ENCODE measurements around the gene DOK5. TPM values are rescaled to one million over a fixed set of nuclear protein-coding genes. Genes with fewer than 3 reads are reported as not detected.
A peak's percentile ranks its signal among the peaks of the same experiment; 100 is the strongest.

The DOK5 gene
- total RNA-seq, 2 donors from 2014 or later = 0.14 to 1.2 TPM

DNA sequence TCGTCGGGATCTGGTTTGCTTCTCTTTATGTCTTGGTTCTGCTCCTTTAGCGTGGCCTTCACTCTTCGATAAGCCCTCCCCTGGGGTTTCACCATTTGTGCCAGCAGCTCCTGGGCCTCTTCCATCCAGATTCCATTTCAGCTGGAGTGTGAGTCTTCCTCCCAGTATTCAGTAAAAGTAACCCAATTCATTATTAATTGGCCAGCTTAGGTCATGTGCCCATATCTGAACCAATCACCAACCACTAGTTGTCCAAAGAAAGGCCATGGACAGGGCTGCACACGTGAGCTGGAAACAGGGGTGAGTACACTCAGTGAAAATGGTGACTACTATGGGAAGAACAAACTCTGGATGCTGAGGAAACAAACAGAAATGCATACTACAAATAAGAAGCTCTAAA is 2.8 kb upstream of the DOK5 start:
- DNase-seq (ENCODE audit: low spot score) = no peak
- TF ChIP-seq POLR2AphosphoS5 (IDR thresholded peaks at IDR 0.05) (no peak), POLR2A (IDR thresholded peaks at IDR 0.05) (no peak)
- TF ChIP-seq, protein P1, sequence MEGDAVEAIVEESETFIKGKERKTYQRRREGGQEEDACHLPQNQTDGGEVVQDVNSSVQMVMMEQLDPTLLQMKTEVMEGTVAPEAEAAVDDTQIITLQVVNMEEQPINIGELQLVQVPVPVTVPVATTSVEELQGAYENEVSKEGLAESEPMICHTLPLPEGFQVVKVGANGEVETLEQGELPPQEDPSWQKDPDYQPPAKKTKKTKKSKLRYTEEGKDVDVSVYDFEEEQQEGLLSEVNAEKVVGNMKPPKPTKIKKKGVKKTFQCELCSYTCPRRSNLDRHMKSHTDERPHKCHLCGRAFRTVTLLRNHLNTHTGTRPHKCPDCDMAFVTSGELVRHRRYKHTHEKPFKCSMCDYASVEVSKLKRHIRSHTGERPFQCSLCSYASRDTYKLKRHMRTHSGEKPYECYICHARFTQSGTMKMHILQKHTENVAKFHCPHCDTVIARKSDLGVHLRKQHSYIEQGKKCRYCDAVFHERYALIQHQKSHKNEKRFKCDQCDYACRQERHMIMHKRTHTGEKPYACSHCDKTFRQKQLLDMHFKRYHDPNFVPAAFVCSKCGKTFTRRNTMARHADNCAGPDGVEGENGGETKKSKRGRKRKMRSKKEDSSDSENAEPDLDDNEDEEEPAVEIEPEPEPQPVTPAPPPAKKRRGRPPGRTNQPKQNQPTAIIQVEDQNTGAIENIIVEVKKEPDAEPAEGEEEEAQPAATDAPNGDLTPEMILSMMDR (IDR thresholded peaks at IDR 0.05) = no peak
- Histone ChIP-seq H3K9me3 (no peaks in the 10 kb centered on the region), H3K27ac (no peak overlapping the region), H3K27me3 (replicated peaks; ENCODE audit: insufficient read depth) (peaks cover 5% of the 10 kb centered on the region), H3K4me3 (no peak overlapping the region), H3K36me3 (no peaks in the 10 kb centered on the region), H3K4me1 (replicated peaks) (no peaks in the 10 kb centered on the region)
- 92% methylated on average over 5 of the region's 5 CpGs for WGBS
- intact Hi-C loops (cut with DNase I) = no loop called here

DNA sequence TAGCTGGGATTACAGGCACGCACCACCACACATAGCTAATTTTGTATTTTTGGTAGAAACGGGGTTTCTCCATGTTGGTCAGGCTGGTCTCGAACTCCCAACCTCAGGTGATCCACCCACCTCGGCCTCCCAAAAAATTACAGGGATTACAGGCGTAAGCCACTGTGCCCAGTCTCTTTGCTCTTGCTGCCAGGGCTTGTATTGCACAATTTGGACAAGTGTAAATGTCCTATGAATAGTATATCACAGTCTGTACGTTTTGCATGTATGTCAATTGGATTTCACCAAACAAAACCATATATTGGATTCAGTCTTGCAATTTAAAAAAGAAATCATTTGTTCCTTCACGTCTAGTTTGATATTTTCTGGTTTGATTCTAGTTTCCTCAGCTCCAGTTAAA is 2.1 kb upstream of the DOK5 start:
- H3K4me1 ChIP-seq (replicated peaks) = no peaks in the 10 kb centered on the region
- TF ChIP-seq, protein P1 (IDR thresholded peaks at IDR 0.05) = no peak
- no peak for TF ChIP-seq POLR2A (IDR thresholded peaks at IDR 0.05)
- TF ChIP-seq POLR2AphosphoS5 (IDR thresholded peaks at IDR 0.05) = no peak
- no peak for DNase-seq (ENCODE audit: low spot score)
- no peaks in the 10 kb centered on the region for H3K9me3 ChIP-seq
- WGBS = 88% methylated on average over 7 of the region's 7 CpGs
- peaks cover 5% of the 10 kb centered on the region for H3K27me3 ChIP-seq (replicated peaks; ENCODE audit: insufficient read depth)
- no peaks in the 10 kb centered on the region for H3K36me3 ChIP-seq
- H3K4me3 ChIP-seq = no peak overlapping the region
- H3K27ac ChIP-seq = no peak overlapping the region
- intact Hi-C loops (cut with DNase I) = no loop called here

DNA sequence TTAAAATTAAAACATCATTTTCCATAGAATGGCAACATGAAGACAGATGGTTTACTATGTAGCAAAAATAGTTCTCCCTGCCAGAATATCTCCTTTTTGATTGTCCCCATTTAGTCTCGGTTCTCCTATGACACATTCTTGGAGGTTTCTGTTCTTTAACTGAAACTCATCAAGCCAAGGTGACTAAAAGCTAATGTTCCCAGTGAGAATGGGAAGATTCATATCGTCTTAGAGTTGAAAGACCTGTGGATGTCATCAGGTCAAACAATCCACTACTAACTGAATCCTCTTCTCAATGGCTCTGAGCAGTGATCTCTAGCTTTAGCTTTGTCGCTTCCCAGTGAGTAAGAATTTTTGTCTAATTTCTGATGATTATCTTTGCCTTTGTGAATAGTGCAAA is 1.3 kb upstream of the DOK5 start:
- TF ChIP-seq, protein P1 (IDR thresholded peaks at IDR 0.05) = no peak
- TF ChIP-seq POLR2AphosphoS5 (IDR thresholded peaks at IDR 0.05) (no peak), POLR2A (IDR thresholded peaks at IDR 0.05) (no peak)
- DNase-seq (ENCODE audit: low spot score) = no peak
- Histone ChIP-seq H3K36me3 (no peaks in the 10 kb centered on the region), H3K27ac (no peak overlapping the region), H3K4me1 (replicated peaks) (no peaks in the 10 kb centered on the region), H3K9me3 (no peaks in the 10 kb centered on the region), H3K4me3 (no peak overlapping the region), H3K27me3 (replicated peaks; ENCODE audit: insufficient read depth) (peaks cover 5% of the 10 kb centered on the region)
- intact Hi-C loops (cut with DNase I) = no loop called here
- WGBS = 49% methylated on average over 3 of the region's 3 CpGs

DNA sequence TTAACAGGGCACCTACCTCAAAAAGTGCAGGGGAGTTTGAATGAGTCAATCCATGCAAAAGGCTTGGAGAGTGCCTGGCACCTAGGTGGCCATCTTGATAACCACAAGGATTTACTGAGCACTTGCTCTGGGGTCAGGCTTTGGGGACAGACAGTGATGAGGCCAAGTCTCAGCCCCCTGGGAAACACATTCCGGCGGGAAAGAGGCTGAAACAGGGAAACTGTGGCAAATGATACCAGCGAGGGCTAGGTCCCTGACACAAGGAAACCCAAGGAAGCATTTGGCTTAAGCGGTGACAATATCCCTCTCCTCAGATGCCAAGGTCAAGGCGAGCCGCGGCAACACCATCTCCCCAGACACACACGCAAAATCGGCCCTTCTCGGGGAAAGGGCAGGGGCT is 527 bp upstream of the DOK5 start:
- intact Hi-C loops (cut with DNase I) = no loop called here
- no peak for DNase-seq (ENCODE audit: low spot score)
- no peaks in the 10 kb centered on the region for H3K4me1 ChIP-seq (replicated peaks)
- H3K36me3 ChIP-seq = no peaks in the 10 kb centered on the region
- TF ChIP-seq, protein P1 (IDR thresholded peaks at IDR 0.05) = no peak
- no peak for TF ChIP-seq POLR2A (IDR thresholded peaks at IDR 0.05)
- 20% methylated on average over 10 of the region's 10 CpGs for WGBS
- peak overlapping the region in 1 of 2 donors; percentile 32 for H3K4me3 ChIP-seq
- peaks cover 10% of the 10 kb centered on the region for H3K27me3 ChIP-seq (replicated peaks; ENCODE audit: insufficient read depth)
- H3K9me3 ChIP-seq = no peaks in the 10 kb centered on the region
- no peak overlapping the region for H3K27ac ChIP-seq

DNA sequence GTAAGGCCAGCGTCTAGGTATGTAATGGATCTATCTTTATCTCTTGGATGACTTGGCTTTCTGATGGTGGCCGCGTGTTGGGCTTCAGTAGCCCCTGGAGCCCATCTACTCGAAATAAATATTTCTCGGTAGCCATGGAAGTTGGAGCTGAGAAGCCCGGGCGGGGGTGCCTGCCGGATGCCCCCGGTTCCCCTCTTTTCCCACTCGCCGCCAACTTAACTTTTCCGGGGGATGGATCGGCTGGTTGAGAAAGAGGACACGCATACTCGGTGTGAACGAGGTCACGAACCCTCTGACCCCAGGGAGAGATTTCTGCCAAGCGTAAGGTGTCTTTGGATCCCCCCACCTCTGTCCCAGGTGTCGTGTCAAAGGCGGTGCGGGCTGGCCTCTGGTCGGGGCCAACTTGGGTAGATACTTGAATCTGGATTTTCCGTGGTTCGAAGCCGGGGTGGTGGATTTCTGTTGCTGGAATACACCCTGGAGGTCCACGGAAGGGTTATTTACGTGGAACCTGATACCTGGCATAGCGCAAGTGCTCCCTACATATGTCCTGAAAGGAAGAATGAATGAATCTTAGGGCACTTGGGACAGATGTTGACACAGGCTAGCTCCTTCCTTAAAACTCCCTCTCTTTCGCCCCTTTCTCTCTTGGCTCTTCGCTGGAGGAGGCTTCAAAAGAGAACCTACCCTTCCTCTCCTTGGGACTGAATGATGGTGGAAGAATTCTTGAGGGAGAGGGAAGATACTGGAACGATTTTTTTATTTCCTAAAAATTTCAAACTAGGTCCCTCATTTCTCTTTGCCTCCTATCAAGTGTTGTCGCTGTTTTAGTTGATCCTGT is 996 bp downstream of the DOK5 start:
- TF ChIP-seq POLR2A (IDR thresholded peaks at IDR 0.05) (no peak), POLR2AphosphoS5 (IDR thresholded peaks at IDR 0.05) (no peak)
- TF ChIP-seq, protein P1 (IDR thresholded peaks at IDR 0.05) = no peak
- H3K9me3 ChIP-seq = no peaks in the 10 kb centered on the region
- H3K4me1 ChIP-seq (replicated peaks) = no peaks in the 10 kb centered on the region
- H3K36me3 ChIP-seq = no peaks in the 10 kb centered on the region
- 3% methylated on average over 32 of the region's 32 CpGs for WGBS
- DNase-seq (ENCODE audit: low spot score) = no peak
- intact Hi-C loops (cut with DNase I) = no loop called here
- H3K4me3 ChIP-seq = peak overlapping the region; percentile 20 to 32
- peaks cover 10% of the 10 kb centered on the region for H3K27me3 ChIP-seq (replicated peaks; ENCODE audit: insufficient read depth)
- H3K27ac ChIP-seq = no peak overlapping the region

All from prostate gland (tissue), 2 donors.